Measurements from ENCODE around the gene POLE2. TPM values are rescaled to one million over a fixed set of nuclear protein-coding genes. Genes with fewer than 3 reads are reported as not detected.

The POLE2 gene
- total and polyA plus RNA-seq, 2 of the 4 experiments (the other 2 are of a cell fraction) = 12.2 to 12.3 TPM

DNA sequence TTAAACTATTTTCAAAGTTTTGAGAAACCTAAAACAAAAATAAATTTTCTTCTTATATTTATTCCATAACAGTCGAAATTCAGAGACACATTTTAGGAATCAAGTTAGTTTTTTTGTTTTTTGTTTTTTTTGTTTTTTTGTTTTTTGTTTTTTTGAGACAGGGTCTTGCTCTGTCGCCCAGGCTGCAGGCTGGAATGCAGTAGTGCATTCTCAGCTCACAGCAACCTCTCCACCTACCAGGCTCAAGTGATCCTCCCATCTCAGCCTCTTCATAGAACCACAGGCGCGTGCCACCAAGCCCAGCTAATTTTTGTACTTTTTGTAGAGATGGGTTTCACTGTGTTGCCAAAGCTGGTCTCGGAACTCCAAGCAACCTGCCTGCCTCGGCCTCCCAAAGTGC lies 34.5 kb downstream of the POLE2 start:
- BruUV-seq (replicated peaks) = no TSS peak
- no peak for DNase-seq
- Histone ChIP-seq H3K9me1 (ENCODE audit: insufficient read depth, low read length) (peaks cover 4% of the 10 kb centered on the region; the same call in 1 of the 2 replicates), H3K4me2 (ENCODE audit: low read depth, low read length) (no peak overlapping the region), H4K91ac (ENCODE audit: insufficient read depth, low read depth, low read length) (no peak overlapping the region), H2BK20ac (ENCODE audit: low read depth, low read length) (no peak overlapping the region), H2AFZ (replicated peaks; ENCODE audit: low read length, poor library complexity) (no peak overlapping the region), H2BK15ac (ENCODE audit: low read depth, low read length) (no peak overlapping the region), H4K20me1 (ENCODE audit: insufficient read depth, low read length) (no peaks in the 10 kb centered on the region), H3K9ac (ENCODE audit: low read depth, low read length) (no peak overlapping the region), H3K14ac (replicated peaks; ENCODE audit: low read depth, low read length) (no peak overlapping the region), H3K9me3 (ENCODE audit: control insufficient read depth, insufficient read depth, low read length) (no peaks in the 10 kb centered on the region), H4K5ac (ENCODE audit: low read depth, low read length) (no peak overlapping the region), H3K27me3 (ENCODE audit: control insufficient read depth, insufficient read depth, low read length) (no peaks in the 10 kb centered on the region), H3K79me1 (ENCODE audit: low read depth in 1 of 2, low read length in 2 of 2) (peaks cover 14 to 22% of the 10 kb centered on the region in 2 experiments), H3K23ac (ENCODE audit: low read depth, low read length) (no peak overlapping the region), H3K4me1 (ENCODE audit: control insufficient read depth, insufficient read depth, low read length) (no peaks in the 10 kb centered on the region), H2AK9ac (replicated peaks; ENCODE audit: low read depth, low read length, poor library complexity) (no peak overlapping the region), H3K4ac (ENCODE audit: low read depth, low read length) (no peak overlapping the region), H2BK120ac (ENCODE audit: low read depth, low read length) (no peak overlapping the region), H2BK5ac (ENCODE audit: low read depth, low read length, poor library complexity, severe bottlenecking) (no peak overlapping the region), H2AK5ac (ENCODE audit: low read depth, low read length) (no peak overlapping the region), H3K4me3 (ENCODE audit: insufficient read depth, low read depth, low read length) (no peak overlapping the region), H3K27ac (ENCODE audit: insufficient read depth, low read length) (no peak overlapping the region), H3K18ac (ENCODE audit: low read depth, low read length) (no peak overlapping the region), H3K36me3 (ENCODE audit: control insufficient read depth, insufficient read depth, low read length) (peaks cover 1% of the 10 kb centered on the region; the same call in 1 of the 2 replicates), H4K8ac (ENCODE audit: low read depth in 2 of 2, low read length in 2 of 2) (no peak overlapping the region), H3K56ac (ENCODE audit: extremely low read depth, insufficient read depth, low read length) (no peak overlapping the region)
- TF ChIP-seq CHD1 (IDR thresholded peaks at IDR 0.05; ENCODE audit: low read depth, low read length) = no peak
- no peak for TF ChIP-seq RAD21 (IDR thresholded peaks at IDR 0.05; ENCODE audit: low read length)
- no peak for TF ChIP-seq MAZ (IDR thresholded peaks at IDR 0.05; ENCODE audit: borderline replicate concordance, low read depth, low read length)
- no peak for ATAC-seq (ENCODE audit: low read depth)
- dilution Hi-C loops (cut with HindIII; ENCODE audit: low sequenced_read_pairs, unreplicated experiment) = no loop called here
- whole genome bisulfite sequencing, 2 experiments (ENCODE audit: extremely low coverage in 2 of 2, insufficient read length in 1 of 2) = no CpG with 5 or more reads among the region's 6 CpGs
- intact Hi-C loops (cut with micrococcal nuclease) = no loop called here
- CTCF ChIA-PET = no interaction called here
- POLR2A ChIA-PET (ENCODE audit: unreplicated experiment) = no interaction called here
- in situ Hi-C loops (cut with MboI; ENCODE audit: low sequenced_read_pairs) = no loop called here

Data from IMR-90 (cell line).